Activated CD4-positive, alpha-beta T cell treated with anti-CD3 and anti-CD28 coated beads, Interleukin-2, amount 50 U/mL, for 4 hours (primary cell): ENCODE measurements around the gene SLF2.

Experiments
- DNase-seq, 2 experiments: peaks; one replicate each; pipeline ENCODE4 v3.0.0-alpha.2; 2020

SLF2 gene, protein sequence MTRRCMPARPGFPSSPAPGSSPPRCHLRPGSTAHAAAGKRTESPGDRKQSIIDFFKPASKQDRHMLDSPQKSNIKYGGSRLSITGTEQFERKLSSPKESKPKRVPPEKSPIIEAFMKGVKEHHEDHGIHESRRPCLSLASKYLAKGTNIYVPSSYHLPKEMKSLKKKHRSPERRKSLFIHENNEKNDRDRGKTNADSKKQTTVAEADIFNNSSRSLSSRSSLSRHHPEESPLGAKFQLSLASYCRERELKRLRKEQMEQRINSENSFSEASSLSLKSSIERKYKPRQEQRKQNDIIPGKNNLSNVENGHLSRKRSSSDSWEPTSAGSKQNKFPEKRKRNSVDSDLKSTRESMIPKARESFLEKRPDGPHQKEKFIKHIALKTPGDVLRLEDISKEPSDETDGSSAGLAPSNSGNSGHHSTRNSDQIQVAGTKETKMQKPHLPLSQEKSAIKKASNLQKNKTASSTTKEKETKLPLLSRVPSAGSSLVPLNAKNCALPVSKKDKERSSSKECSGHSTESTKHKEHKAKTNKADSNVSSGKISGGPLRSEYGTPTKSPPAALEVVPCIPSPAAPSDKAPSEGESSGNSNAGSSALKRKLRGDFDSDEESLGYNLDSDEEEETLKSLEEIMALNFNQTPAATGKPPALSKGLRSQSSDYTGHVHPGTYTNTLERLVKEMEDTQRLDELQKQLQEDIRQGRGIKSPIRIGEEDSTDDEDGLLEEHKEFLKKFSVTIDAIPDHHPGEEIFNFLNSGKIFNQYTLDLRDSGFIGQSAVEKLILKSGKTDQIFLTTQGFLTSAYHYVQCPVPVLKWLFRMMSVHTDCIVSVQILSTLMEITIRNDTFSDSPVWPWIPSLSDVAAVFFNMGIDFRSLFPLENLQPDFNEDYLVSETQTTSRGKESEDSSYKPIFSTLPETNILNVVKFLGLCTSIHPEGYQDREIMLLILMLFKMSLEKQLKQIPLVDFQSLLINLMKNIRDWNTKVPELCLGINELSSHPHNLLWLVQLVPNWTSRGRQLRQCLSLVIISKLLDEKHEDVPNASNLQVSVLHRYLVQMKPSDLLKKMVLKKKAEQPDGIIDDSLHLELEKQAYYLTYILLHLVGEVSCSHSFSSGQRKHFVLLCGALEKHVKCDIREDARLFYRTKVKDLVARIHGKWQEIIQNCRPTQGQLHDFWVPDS

DNA sequence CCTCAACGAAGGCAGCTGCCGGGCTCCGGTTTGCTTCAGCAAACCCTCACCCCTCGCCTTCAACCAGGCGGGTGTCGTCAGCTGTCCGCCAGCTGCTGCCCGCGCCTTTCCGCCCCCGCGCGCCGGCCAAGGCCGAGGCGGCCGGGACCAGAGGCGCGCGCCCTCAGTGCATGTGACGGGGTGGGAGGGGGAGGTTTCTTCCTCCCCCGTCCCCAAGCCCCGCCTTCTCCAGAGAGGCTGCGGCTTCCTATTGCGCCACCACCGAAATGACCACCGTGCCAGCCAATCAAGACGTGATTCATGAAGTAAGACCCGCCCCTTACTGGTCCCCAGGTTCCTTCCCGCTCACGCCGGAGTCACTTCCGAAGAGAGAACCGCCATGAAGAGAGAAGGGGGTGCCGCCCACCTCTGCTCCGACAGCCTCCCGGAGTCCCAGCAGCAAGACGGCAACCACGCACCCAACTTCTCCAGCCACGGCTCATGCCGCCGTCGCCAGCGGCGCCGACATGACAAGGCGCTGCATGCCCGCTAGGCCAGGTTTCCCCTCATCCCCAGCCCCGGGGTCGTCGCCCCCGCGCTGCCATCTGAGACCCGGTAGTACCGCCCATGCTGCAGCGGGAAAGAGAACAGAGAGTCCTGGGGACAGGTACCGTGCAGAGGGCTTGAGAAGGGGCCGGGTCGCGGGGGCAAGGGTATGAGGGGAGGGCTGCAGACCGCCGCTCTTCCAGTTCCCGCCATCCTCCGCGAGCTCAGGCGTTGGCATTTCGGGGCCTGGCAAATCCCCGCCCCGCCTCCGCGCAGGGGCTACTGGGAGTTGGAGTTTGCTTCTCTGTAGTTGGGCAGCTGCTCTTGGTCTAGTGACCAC lies at the start of gene SLF2:
TSS of gene SLF2 (plus strand) at position 359 of the 865 bp plus-strand sequence. CDS start at position 507, 148 bp downstream.
- DNase-seq: peak; percentile 88

DNA sequence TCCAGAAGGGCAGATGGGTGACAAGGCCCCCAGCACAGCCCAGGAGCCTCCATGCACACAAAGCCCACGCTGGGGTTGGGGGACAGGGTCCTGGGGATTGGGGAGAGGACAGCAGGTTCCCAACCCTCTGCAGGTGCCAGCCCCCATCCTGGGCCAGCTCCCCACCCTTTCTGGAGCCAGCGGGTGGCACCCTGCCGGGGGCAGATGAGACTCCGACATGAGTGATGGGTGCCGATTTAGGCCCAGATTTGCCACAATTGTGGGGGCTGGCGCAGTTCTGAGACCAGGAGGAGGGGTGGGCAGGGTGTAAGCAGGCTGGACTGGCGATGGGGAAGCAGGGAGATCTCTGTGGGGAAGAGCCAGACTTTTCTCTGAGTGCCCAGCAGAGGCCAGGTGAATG lies 49.3 kb upstream of the SLF2 start:
- DNase-seq: no peak

DNA sequence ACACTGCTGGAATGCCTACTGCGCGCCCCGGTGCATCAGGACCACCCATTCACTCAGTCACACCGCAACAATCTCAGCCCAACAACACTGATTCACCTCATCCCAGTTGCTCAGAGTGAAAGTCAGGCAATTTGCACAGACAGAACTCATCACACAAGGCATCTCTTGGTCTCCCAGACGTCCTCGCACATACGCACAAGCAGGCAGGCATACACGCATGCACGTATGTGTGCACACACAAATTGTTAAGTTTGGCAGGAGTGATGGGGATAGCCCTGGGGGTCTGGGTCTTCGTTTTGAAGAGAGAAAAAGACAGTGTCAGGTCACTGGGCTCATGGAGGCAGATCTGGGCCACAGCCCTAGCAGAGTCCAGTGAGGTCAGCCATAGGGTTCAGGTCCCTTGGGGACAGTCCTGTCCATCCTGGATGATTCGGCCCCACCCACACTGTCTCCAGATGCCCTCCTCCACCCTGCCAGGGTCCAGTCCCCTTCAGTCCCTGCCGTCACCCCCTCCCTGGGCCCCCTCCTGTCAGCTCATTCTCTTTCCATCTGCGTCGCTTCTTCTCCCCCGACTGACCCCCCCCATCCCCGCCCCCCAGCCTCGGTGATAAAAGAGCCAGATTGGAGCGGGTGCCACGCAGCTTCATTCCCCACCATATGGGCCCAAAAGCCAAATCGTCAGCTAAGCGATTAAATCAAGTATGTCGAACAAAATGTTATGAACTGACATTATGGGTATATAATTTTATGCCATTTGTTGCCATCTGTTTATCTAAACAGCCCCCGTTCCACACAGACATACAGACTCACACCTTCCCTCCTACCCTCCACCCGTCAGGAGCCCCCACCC lies 48.5 kb upstream of the SLF2 start:
- no peak for DNase-seq

DNA sequence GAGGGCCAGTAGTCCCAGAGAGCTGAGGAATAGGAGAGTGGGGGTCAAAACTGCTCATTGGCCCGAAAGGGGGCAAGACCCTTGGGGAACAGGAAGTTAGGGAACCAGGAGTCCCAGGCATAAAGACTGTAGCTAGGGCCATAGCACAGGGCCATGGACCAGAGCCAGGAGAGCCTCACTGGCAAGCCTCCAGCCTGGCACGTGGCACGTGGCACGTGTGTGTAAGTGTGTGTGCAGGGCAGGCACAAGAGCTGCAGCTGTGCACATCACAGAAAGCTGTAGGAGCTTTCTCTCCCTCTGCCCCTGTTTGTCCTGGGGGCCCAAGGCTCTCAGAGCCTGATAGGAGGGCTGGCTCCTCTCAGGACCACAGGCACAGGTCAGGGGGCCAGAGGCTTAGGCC lies 47.8 kb upstream of the SLF2 start:
- no peak for DNase-seq

DNA sequence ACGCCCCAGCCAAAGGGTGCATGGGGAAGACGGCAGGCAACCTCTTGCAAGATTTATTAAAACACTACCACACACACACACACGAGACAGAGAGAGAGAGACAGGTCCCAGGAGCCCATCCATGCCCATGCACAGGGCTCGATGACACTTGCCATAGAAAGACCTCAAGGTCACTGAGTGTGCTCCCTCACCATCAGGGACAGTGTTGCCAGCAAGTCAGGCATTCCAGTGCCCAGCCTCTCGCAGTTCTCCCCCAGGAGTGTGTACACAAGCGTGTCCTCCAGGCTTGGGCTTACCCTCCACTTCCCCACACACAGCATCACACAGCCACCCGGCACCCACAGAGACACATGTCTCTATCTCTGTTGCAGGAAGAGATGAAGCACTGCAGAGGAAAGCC lies 46.8 kb upstream of the SLF2 start:
- DNase-seq: no peak

DNA sequence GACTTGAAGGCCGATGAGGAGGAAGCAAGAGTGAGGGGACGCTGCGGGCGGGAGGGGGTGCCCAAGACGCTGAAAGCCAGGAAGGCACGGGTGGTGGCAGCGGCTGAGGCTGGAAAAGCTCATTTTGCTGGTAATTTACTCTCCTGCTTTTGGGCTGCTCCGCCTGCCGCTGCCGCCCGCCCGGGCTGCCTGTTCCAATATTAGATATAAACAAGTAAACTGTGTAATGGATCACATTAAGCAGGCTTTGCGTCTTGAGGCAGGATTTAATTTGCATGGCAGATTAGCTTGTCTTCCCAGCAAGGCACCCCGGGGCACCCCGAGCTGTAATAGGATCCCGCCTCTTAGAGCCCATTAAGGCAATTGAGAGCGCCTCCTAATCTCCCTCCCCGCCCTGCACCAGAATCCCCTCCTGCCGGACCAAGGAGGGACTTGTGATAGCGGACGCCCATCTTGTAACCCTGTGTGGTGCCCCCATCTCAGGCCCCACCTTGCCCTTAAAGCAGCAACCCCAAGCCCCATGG lies 46.1 kb upstream of the SLF2 start:
- no peak for DNase-seq

DNA sequence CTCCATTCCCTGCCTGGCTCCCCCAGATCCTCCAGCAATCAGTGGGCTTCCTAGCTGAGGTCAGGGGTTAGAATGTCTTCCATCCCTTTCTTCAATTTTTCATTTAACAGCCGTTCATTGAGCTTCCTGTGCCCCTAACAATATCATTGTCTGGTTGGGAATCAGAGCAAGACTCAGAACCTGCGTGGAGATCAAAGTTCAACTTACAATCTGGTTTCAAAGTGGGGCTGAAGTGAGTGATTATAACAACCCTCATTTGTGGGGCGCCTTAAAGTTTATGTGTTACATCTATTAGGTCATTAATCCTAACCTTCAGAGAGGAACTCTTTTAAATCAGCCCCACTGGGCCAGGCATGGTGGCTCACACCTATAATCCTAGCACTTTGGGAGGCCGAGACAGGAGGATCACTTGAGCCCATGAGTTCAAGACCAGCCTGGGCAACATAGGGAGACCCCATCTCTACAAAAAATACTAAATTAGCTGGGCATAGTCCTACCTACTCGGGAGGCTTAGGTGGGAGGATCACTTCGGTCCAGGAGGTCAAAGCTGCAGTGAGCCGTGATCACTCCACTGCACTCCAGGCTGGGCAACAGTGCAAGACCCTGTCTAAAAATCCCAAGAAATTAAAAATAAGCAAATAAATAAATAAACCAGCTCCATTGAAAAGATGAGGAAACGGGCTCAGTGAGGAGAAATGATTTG lies 45.4 kb upstream of the SLF2 start:
- DNase-seq: no peak

DNA sequence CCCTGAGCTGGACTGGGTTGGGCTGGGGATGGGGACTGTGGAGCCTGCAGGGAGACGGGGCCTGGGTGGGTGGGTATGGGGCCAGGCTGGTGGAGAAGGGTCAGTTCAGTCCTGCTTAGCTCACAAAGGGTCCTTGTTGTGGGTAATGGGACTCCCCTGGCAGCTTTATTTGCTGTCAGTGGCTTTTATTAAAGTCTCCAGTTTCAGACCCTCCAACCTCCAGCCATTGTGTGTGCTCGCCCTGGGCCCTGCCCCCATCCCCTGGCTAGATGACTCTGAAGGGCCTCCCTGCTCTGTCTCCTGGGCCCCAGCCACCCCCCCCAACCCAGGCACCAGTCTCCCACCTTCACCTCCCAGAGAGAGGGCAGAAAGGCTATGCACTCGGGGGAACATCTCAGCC lies 44.4 kb upstream of the SLF2 start:
- DNase-seq: no peak

DNA sequence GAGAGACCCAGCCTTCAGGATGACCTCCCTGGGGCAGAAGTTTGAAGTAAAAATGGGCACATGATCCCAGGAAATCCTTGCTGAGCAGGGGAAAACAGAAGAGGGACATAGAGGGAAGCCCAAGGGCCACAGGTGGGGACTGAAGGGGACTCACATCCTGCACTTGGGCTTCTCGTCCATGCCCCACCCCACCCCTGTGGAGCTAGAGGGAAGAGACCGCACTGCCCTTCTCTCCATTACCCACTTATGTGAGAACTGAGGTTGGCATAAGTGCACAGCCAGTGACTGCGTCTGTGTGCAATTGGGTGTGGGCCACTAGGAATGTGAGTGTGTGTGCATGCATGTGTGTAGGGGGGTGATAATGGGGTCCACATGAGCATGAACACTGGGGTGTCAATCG lies 43.4 kb upstream of the SLF2 start:
- DNase-seq: no peak

DNA sequence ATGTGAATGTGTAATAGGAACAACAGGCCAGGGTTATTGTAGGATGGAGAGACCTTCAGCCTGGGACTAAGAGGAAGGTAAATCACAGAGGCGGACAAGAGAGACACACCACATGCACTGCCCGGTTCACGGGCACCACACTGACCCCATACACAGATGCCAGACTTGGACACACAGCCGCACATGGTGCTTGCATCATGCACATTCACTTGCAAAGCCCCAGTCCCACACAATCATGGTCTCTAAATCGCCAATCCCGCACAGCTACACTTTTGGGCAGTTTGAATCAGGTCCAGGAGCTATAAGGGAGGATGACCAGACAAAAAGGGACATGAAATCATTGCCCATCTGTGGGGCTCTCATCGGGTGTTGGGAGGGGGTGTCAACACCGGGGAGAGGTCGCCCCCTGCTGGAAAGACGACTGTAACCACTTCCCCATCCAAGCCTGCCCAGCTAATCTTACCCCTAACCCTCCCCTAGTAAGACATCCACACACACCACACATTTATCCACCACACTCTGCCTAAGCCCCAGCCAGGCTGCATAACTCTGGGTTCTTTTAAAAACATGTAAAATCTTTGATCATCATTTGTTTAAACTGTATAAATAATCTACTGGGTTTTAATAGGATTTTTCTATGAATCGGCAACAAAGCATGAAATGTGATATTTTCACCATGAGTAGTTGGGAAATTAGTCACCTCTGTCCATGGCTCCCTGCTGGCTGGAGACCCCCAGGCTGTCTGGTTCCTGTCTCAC lies 40.5 kb upstream of the SLF2 start:
- DNase-seq: peak; percentile 34 to 35

DNA sequence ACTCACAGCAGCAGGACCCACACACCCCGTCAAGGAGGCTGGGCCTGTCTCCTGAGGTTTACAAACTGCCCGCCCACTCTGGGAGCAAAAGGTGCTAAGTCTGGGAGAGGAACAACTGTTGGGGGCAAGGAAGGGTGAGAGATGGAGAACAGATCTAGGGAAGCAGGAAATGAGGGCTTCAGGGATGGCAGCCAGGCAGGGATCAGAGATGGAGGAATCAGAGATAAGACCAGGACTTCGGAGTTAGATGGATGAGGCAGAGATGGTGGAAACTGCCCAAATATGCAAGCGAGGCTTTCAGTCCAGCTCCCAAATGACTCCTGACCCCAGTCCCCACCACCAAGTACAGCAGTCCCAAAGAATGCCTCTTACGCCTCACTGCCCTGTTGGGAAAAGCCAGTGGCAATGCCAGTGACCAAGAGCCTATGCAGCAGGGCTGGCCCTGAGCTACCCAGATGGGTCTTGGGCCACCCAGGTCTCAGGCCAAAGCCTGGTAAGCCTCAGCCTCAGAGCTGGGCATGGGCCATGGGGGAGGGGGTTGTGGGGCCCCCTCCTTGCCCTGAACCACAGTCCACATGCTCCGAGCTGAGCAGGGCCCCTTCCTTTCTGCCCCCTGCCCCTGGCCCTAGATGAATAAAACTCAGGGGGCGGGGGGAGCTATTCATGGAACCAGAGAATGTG lies 39.5 kb upstream of the SLF2 start:
- no peak for DNase-seq

DNA sequence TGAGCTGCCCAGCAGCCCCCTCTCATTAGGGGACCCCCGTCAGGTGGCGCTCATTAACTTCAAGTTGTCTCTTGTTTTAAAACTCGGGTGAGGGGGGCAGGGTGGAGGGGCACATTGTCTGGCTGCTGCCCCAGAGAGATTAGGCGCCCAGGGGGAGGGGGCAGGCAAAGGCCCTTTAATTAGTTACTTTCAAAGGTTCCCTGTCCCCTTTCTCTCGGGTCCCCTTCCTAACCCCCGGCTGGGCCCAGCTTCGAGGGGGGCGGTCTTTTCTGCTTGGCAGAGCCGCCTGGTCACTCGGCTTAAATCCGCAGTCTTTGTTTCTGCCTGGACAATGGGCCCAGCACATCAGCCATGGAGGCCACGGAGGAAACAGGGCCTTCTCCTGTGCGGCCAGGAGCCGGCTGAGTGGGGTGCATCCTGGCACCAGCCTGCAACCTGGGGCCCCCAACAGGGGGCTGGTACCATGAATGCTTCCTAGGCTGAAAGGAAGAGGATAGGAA lies 38.9 kb upstream of the SLF2 start:
- no peak for DNase-seq

DNA sequence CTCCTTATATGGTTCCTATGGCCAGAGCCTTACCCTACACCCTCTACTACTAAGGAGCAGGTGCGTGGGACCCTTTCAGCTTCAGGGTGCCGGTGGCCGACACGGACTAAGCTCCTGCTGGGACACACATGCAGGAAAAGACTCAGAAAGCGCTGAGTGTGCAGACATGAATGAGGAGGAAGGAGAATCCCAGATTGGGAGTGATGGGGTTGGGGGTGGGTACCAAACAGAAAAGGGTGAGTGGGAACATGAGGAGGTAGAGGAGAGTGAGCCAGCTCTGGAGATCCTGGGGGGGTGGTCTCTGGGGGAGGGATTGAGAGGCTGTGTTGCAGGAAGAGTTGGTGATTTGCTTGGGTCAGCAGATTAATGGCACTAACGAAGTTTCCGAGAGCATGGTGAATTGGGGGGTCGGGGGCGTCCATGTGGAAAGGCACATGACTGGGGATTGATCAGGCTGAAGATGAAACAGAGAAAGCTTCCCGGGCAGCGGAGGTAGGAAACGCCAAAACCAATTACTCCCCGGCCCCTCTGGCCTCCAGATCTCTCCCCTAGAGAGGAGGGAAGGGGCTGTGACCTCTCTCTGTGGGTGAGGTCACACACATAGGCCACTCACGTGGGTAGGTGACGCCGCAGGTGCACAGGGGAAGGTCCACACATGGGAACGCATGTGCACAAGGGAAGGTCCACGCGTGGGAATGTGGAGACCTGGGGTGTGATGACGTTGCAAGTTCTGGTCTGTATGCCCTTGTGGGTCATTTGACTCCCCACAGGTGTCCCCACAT lies 37.9 kb upstream of the SLF2 start:
- DNase-seq: no peak

DNA sequence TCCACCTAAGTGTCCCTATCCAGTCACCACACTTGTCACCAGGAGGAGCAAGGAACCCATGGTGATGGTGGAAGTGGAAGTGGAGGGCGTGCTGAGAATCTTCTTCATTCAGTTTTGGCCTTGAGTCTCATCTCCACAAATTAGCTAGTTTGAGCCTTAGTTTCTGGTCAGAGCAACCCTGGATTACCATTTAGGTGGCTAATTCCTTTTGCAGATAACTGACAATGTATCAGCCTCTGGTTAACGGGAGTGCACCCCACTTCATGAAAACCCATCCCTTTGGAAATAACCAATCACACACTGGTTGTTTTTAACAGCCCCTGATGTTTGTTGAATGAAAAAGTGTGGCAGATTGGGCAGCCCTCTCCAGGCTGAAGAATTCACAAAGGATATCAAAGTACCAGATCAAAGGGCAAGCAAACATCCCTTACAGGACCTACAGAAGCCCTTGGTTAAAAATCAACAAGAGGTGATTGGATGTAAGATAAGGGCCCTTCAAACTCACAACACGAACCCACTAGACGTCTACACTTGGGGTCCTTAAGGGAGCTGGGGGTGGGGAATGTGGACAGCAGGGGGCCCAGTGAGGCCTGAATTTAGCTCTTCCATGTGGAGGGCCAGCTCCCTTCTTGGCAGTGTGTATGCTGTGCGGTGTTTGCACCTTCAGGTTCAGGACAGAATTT lies 37.1 kb upstream of the SLF2 start:
- DNase-seq: no peak

DNA sequence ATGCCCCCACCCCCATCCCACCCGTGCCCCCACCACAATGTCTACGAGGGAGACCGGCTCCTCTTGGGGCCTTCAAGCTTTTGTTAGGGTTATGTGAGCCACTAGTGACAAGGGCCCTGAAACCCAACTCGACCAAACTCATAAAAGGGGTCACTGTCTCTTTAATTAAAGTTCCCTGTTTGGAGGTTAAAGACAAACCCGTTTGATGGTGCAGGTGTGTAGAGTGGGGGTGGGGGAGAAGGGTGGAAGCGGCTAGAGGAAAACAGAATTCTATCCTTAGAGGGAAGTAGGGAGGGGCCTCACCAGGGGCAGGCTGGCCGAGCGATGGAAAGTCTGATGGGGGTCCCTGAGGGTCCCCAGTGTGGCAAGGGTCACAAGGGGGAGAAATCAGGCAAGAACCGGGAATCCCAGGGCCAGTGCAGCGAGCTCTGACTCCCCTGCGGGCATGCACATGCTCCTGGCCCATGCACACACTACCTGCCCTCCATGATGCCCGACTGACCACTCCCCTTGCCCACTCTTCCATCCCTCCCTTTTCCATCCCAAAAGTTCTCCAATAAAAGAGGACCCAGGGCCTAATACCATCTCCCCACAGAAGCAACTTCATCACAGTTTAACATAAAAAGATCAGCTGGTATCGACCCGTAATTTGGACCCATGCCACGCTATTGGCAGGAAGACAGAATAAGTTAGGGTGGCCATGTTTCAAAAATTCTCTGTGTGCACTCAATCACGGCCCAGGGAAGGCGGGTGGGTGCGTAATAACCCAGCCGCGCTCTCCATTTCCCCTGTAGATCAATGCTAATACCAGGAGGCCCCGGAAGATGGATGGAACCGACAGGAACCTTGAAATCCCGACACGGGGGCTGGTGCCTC lies 35.9 kb upstream of the SLF2 start:
- no peak for DNase-seq

DNA sequence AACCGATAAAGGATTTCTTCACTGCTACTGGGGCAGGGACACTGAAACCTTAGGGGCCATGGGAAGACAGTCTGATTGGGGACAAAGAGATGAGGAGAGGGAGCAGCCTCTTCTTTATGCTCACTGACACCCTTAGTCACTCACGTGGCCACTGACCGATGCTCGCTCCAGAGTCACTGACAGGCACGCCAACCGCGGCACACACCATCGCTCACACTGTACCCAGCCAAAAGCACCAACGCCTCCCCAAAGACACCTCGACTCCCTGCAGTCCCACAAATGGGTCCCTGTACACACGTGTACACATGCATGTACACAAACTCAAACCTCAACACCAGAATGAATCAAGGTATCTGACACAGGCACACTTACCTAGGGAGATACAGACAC lies 35.3 kb upstream of the SLF2 start:
- DNase-seq: no peak
